Measurements from ENCODE around the gene VPS4B.

The VPS4B gene

GRCh38 chr18:63438181-63438580, 15.9 kb upstream of the VPS4B start:
- no peaks in the 10 kb centered on the region for H3K36me3 ChIP-seq (ENCODE audit: low read depth)
- H3K27me3 ChIP-seq (ENCODE audit: insufficient read depth, poor library complexity, severe bottlenecking) = no peaks in the 10 kb centered on the region
- H3K4me1 ChIP-seq (ENCODE audit: insufficient read depth, poor library complexity, severe bottlenecking) = peaks cover 14% of the 10 kb centered on the region
- TF ChIP-seq CTCF (IDR thresholded peaks at IDR 0.05; ENCODE audit: poor library complexity, severe bottlenecking) = no peak
- H3K27ac ChIP-seq (ENCODE audit: poor library complexity, severe bottlenecking) = peak overlapping the region; percentile 97
- ATAC-seq (ENCODE audit: low read depth) (no peak), DNase-seq (ENCODE audit: low spot score) (no peak)
- no peaks in the 10 kb centered on the region for H3K9me3 ChIP-seq (ENCODE audit: severe bottlenecking)
- no peak overlapping the region for H3K4me3 ChIP-seq (ENCODE audit: severe bottlenecking)

- Histone ChIP-seq H3K27ac (ENCODE audit: poor library complexity, severe bottlenecking) (no peak overlapping the region), H3K4me1 (ENCODE audit: insufficient read depth, poor library complexity, severe bottlenecking) (peaks cover 1% of the 10 kb centered on the region), H3K9me3 (ENCODE audit: severe bottlenecking) (no peaks in the 10 kb centered on the region), H3K27me3 (ENCODE audit: insufficient read depth, poor library complexity, severe bottlenecking) (no peaks in the 10 kb centered on the region), H3K36me3 (ENCODE audit: low read depth) (0 out of 2 replicates have a peak, but pooled peaks cover 2% of the 10 kb centered on the region), H3K4me3 (ENCODE audit: severe bottlenecking) (no peak overlapping the region)
- DNase-seq (ENCODE audit: low spot score) (no peak), ATAC-seq (ENCODE audit: low read depth) (no peak)
- no peak for TF ChIP-seq CTCF (IDR thresholded peaks at IDR 0.05; ENCODE audit: poor library complexity, severe bottlenecking)
Observed at GRCh38 chr18:63433334-63433866, 11.1 kb upstream of the VPS4B start.

GRCh38 chr18:63431180-63431579, 8.9 kb upstream of the VPS4B start:
- Histone ChIP-seq H3K4me1 (ENCODE audit: insufficient read depth, poor library complexity, severe bottlenecking) (peaks cover 15% of the 10 kb centered on the region), H3K9me3 (ENCODE audit: severe bottlenecking) (no peaks in the 10 kb centered on the region), H3K36me3 (ENCODE audit: low read depth) (0 out of 2 replicates have a peak, but pooled peaks cover 2% of the 10 kb centered on the region), H3K27me3 (ENCODE audit: insufficient read depth, poor library complexity, severe bottlenecking) (no peaks in the 10 kb centered on the region), H3K27ac (ENCODE audit: poor library complexity, severe bottlenecking) (no peak overlapping the region), H3K4me3 (ENCODE audit: severe bottlenecking) (no peak overlapping the region)
- ATAC-seq (ENCODE audit: low read depth) (no peak), DNase-seq (ENCODE audit: low spot score) (no peak)
- no peak for TF ChIP-seq CTCF (IDR thresholded peaks at IDR 0.05; ENCODE audit: poor library complexity, severe bottlenecking)

- TF ChIP-seq CTCF (IDR thresholded peaks at IDR 0.05; ENCODE audit: poor library complexity, severe bottlenecking) = no peak
- H3K4me1 ChIP-seq (ENCODE audit: insufficient read depth, poor library complexity, severe bottlenecking) = peaks cover 15% of the 10 kb centered on the region
Observed at GRCh38 chr18:63430526-63430925, 8.2 kb upstream of the VPS4B start.

GRCh38 chr18:63427558-63427957, 5.3 kb upstream of the VPS4B start:
- DNase-seq (ENCODE audit: low spot score) (peak; percentile 79), ATAC-seq (ENCODE audit: low read depth) (peak; percentile 94)
- no peak for TF ChIP-seq CTCF (IDR thresholded peaks at IDR 0.05; ENCODE audit: poor library complexity, severe bottlenecking)
- Histone ChIP-seq H3K36me3 (ENCODE audit: low read depth) (0 out of 2 replicates have a peak, but pooled peaks cover 2% of the 10 kb centered on the region), H3K4me1 (ENCODE audit: insufficient read depth, poor library complexity, severe bottlenecking) (peaks cover 20% of the 10 kb centered on the region), H3K4me3 (ENCODE audit: severe bottlenecking) (no peak overlapping the region), H3K27ac (ENCODE audit: poor library complexity, severe bottlenecking) (peak overlapping the region; percentile 86), H3K27me3 (ENCODE audit: insufficient read depth, poor library complexity, severe bottlenecking) (no peaks in the 10 kb centered on the region), H3K9me3 (ENCODE audit: severe bottlenecking) (no peaks in the 10 kb centered on the region)

More at GRCh38 chr18:63430526-63430925, 8.2 kb upstream of the VPS4B start:
- Histone ChIP-seq H3K36me3 (ENCODE audit: low read depth) (0 out of 2 replicates have a peak, but pooled peaks cover 2% of the 10 kb centered on the region), H3K27ac (ENCODE audit: poor library complexity, severe bottlenecking) (no peak overlapping the region), H3K27me3 (ENCODE audit: insufficient read depth, poor library complexity, severe bottlenecking) (no peaks in the 10 kb centered on the region), H3K4me3 (ENCODE audit: severe bottlenecking) (no peak overlapping the region), H3K9me3 (ENCODE audit: severe bottlenecking) (no peaks in the 10 kb centered on the region)
- DNase-seq (ENCODE audit: low spot score) (no peak), ATAC-seq (ENCODE audit: low read depth) (no peak)

Data from RWPE2 (cell line).